ENCODE measurements around the gene ZMYND8.

- TF ChIP-seq ZNF311 (tag by site-specific recombination; IDR thresholded peaks at IDR 0.05; ENCODE audit: borderline replicate concordance) (no peak), CTCF (tag by site-specific recombination; IDR thresholded peaks at IDR 0.05) (no peak), GLI4 (tag by site-specific recombination; IDR thresholded peaks at IDR 0.05) (no peak), REST (tag by site-specific recombination; IDR thresholded peaks at IDR 0.05) (no peak), ZNF785 (tag by site-specific recombination; IDR thresholded peaks at IDR 0.05) (no peak), YY1 (tag by site-specific recombination; IDR thresholded peaks at IDR 0.05) (no peak), ELK4 (IDR thresholded peaks at IDR 0.05; ENCODE audit: borderline replicate concordance, low read depth, low read length) (no peak)
These were observed 103.6 kb downstream of the ZMYND8 start for GRCh38 chr20:47252879-47253307.

All from HEK293 (cell line).